GM21717 (cell line): ENCODE results near the gene ZBTB12.

ENCODE experiments used
- ATAC-seq: cut with Tn5 transposase; IDR thresholded peaks from one replicate; pipeline ENCODE4 v1.9.1; 2021; ENCODE audit warnings: mild to moderate bottlenecking, moderate library complexity; ENCODE audit not compliant: unreplicated experiment

Gene ZBTB12

GRCh38 chr6:31897612-31898382 lies 4.1 kb downstream of the ZBTB12 start, which contains the start of gene EHMT2:
EHMT2 (minus strand) TSS chr6:31897698; CDS start chr6:31897677, 21 bp downstream.
- ATAC-seq = peak; percentile 38

- ATAC-seq = no peak
These were observed 4.9 kb downstream of the ZBTB12 start for GRCh38 chr6:31896856-31897611.

- ATAC-seq = no peak
These were observed 5.4 kb downstream of the ZBTB12 start for GRCh38 chr6:31896493-31896855.

- no peak for ATAC-seq
These were observed 9.1 kb downstream of the ZBTB12 start for GRCh38 chr6:31892821-31893220.

- ATAC-seq = no peak
These were observed 12.4 kb downstream of the ZBTB12 start for GRCh38 chr6:31889331-31889972.

GRCh38 chr6:31888276-31889258 lies 13.3 kb downstream of the ZBTB12 start:
- ATAC-seq = no peak

- no peak for ATAC-seq
These were observed 14.5 kb downstream of the ZBTB12 start for GRCh38 chr6:31887173-31888007.

- no peak for ATAC-seq
These were observed 15.3 kb downstream of the ZBTB12 start for GRCh38 chr6:31886541-31886991.

- no peak for ATAC-seq
These were observed 17.3 kb downstream of the ZBTB12 start for GRCh38 chr6:31884528-31885035.

GRCh38 chr6:31883676-31884075 lies 18.2 kb downstream of the ZBTB12 start:
- no peak for ATAC-seq

- no peak for ATAC-seq
These were observed 19.5 kb downstream of the ZBTB12 start for GRCh38 chr6:31882344-31882743.

- ATAC-seq = no peak
These were observed 20.6 kb downstream of the ZBTB12 start for GRCh38 chr6:31881136-31881859.

- ATAC-seq = no peak
These were observed 21.3 kb downstream of the ZBTB12 start for GRCh38 chr6:31880616-31881015.

GRCh38 chr6:31879901-31880300 lies 22.0 kb downstream of the ZBTB12 start:
- ATAC-seq = no peak

GRCh38 chr6:31879143-31879542 lies 22.7 kb downstream of the ZBTB12 start:
- ATAC-seq = no peak

GRCh38 chr6:31878726-31879125 lies 23.2 kb downstream of the ZBTB12 start, which contains the start of gene SLC44A4:
SLC44A4 (minus strand) TSS chr6:31878997; CDS start chr6:31878980, 17 bp downstream.
- ATAC-seq = no peak

GRCh38 chr6:31878222-31878621 lies 23.7 kb downstream of the ZBTB12 start:
- no peak for ATAC-seq

GRCh38 chr6:31877651-31878161 lies 24.2 kb downstream of the ZBTB12 start:
- no peak for ATAC-seq
